Caco-2 (cell line): ENCODE data around the gene PIM3. TPM values are rescaled to one million over a fixed set of nuclear protein-coding genes. Genes with fewer than 3 reads are reported as not detected.

Experiments used
- Bru-seq: library from RNA; stranded (reverse); fragments of 400-500 nt; gene quantifications from one replicate; lab custom pipeline; 2021; lab: Mats Ljungman, UMichigan
- BruChase-seq, 2 experiments: library from RNA; stranded (reverse); fragments of 400-500 nt; gene quantifications; one replicate each; lab custom pipeline; 2021; lab: Mats Ljungman, UMichigan
- BruUV-seq: library from RNA; stranded (reverse); fragments of 400-500 nt; replicated peaks from 2 replicates; lab custom pipeline; 2021; lab: Mats Ljungman, UMichigan
- CTCF ChIA-PET: fragments of 300-600 bp; sonication (Branson Sonifier 250); formaldehyde crosslinking; loops from one replicate; lab custom pipeline; 2022; ENCODE audit warnings: antibody characterized with exemption; lab: Charles Lee
- POLR2A ChIA-PET: fragments of 300-600 bp; sonication (Branson Sonifier 250); formaldehyde crosslinking; loops from one replicate; lab custom pipeline; 2022; ENCODE audit warnings: antibody characterized with exemption; lab: Charles Lee
- DNase-seq, 2 experiments: peaks; one replicate each; pipeline versions ENCODE4 v3.0.0 to v3.0.0-alpha.2; 2020 to 2022
- H3K27me3 ChIP-seq: replicated peaks from 2 replicates; pipeline ENCODE4 v1.6.0; 2011; ENCODE audit warnings: low read length; ENCODE audit not compliant: control insufficient read depth, insufficient read depth
- H3K36me3 ChIP-seq: 2 replicates; pipeline ENCODE4 v1.5.1; 2011; ENCODE audit warnings: low read length; ENCODE audit not compliant: control insufficient read depth, insufficient read depth
- H3K4me1 ChIP-seq: fragments of 250-450 bp; sonication (Bioruptor Pico); 2 replicates; pipeline ENCODE4 v1.5.1; 2020; ENCODE audit warnings: mild to moderate bottlenecking
- H3K4me3 ChIP-seq: 2 replicates; pipeline ENCODE4 v1.5.1; 2011; ENCODE audit warnings: low read depth, mild to moderate bottlenecking, control low read depth, low read length
- H3K9me3 ChIP-seq: fragments of 250-450 bp; sonication (Bioruptor Pico); 2 replicates; pipeline ENCODE4 v1.5.1; 2020; ENCODE audit warnings: mild to moderate bottlenecking, moderate library complexity
- H3K27ac Mint-ChIP-seq: one replicate; pipeline ENCODE4 v1.8.0; 2022; ENCODE audit warnings: mixed read lengths; ENCODE audit not compliant: unreplicated experiment
- H3K27me3 Mint-ChIP-seq: one replicate; pipeline ENCODE4 v1.8.0; 2022; ENCODE audit warnings: mixed read lengths; ENCODE audit not compliant: insufficient read depth, unreplicated experiment
- H3K36me3 Mint-ChIP-seq: one replicate; pipeline ENCODE4 v1.8.0; 2022; ENCODE audit warnings: mild to moderate bottlenecking, mixed read lengths; ENCODE audit not compliant: insufficient read depth, unreplicated experiment
- H3K4me1 Mint-ChIP-seq: one replicate; pipeline ENCODE4 v1.8.0; 2022; ENCODE audit warnings: low read depth, mixed read lengths; ENCODE audit not compliant: unreplicated experiment
- H3K4me3 Mint-ChIP-seq: one replicate; pipeline ENCODE4 v1.8.0; 2022; ENCODE audit warnings: mild to moderate bottlenecking, moderate library complexity, mixed read lengths; ENCODE audit not compliant: unreplicated experiment
- H3K9me3 Mint-ChIP-seq: one replicate; pipeline ENCODE4 v1.8.0; 2022; ENCODE audit warnings: mixed read lengths; ENCODE audit not compliant: unreplicated experiment
- CTCF ChIP-seq, 2 experiments: fragments of 200-600 bp in 1 of 2; IDR thresholded peaks; 1 replicate in 1 of 2; 2 replicates in 1 of 2; pipeline versions ENCODE4 v1.5.1 to v1.8.0; 2011 to 2022; ENCODE audit warnings: antibody characterized with exemption in 1 of 2, control low read depth in 1 of 2, inconsistent platforms in 1 of 2, low read depth in 1 of 2, low read length in 1 of 2, mild to moderate bottlenecking in 1 of 2, moderate library complexity in 1 of 2; ENCODE audit not compliant: insufficient read depth in 1 of 2, severe bottlenecking in 1 of 2, unreplicated experiment in 1 of 2
- intact Hi-C: fragments of 100-400 bp; cut with micrococcal nuclease; formaldehyde crosslinking; loops from one replicate; pipeline ENCODE4 v1.10.0; 2022; ENCODE audit not compliant: unreplicated experiment
- long read RNA-seq: library from polyadenylated mRNA; stranded (forward); transcript quantifications from one replicate; pipeline ENCODE4 v2.0.0, GENCODE V29; 2022
- total RNA-seq: library from RNA; stranded (reverse); gene quantifications from 2 replicates; pipeline ENCODE4 v1.2.3, GENCODE V29; 2022

PIM3 gene
- total RNA-seq (39.6 and 41.1 TPM in 2 replicates), Bru-seq, nascent RNA (percentile 70 among the genes with signal in this experiment), BruChase-seq, experiment 1, labeled RNA remaining after a 2-hour chase (percentile 89 among the genes with signal in this experiment), BruChase-seq, experiment 2, labeled RNA remaining after a 6-hour chase (percentile 75 among the genes with signal in this experiment)
- long read RNA-seq, transcript PIM3-201 (6 exons, 2,369 nt): major isoform, 109 of 150 reads
- long read RNA-seq, partial matches to known transcripts: 31 of 150 reads
- long read RNA-seq, other reads (novel, unspliced or antisense): 10 of 150 reads

GRCh38 chr22:49960159-49961004, at the start of gene PIM3:
PIM3 (plus strand) TSS chr22:49960772; CDS start chr22:49960948, 176 bp downstream.
- peaks cover 52% of the 10 kb centered on the region for H3K36me3 Mint-ChIP-seq
- Histone ChIP-seq H3K4me1 (peaks cover 46% of the 10 kb centered on the region), H3K9me3 (no peaks in the 10 kb centered on the region), H3K27me3 (no peaks in the 10 kb centered on the region), H3K4me3 (peak within 1 kb of the TSS; percentile 80), H3K36me3 (peaks cover 4% of the 10 kb centered on the region)
- H3K4me3 Mint-ChIP-seq: peak within 1 kb of the TSS; percentile 82
- peaks cover 7% of the 10 kb centered on the region for H3K4me1 Mint-ChIP-seq
- POLR2A ChIA-PET: interaction anchor here (1.0 to 3.3 kb wide), 2 partner anchors 9 to 30 kb away, joined by 3 to 25 read pairs; no protein-coding TSS in a partner anchor
- peak within 1 kb of the TSS; percentile 92 for H3K27ac Mint-ChIP-seq
- CTCF ChIA-PET: interaction anchor here (0.6 to 1.5 kb wide), 2 partner anchors 8 to 29 kb away, joined by 3 to 4 read pairs; no protein-coding TSS in a partner anchor
- no peak for TF ChIP-seq CTCF (IDR thresholded peaks at IDR 0.05; ENCODE audit: insufficient read depth in 1 of 2, low read depth in 1 of 2, low read length in 1 of 2, severe bottlenecking in 1 of 2, unreplicated experiment in 1 of 2)
- DNase-seq: peak; percentile 95 to 96
- no TSS peak for BruUV-seq
- intact Hi-C loops: no loop called here
- H3K27me3 Mint-ChIP-seq: no peaks in the 10 kb centered on the region
- no peaks in the 10 kb centered on the region for H3K9me3 Mint-ChIP-seq

- Histone ChIP-seq H3K4me1 (peaks cover 2% of the 10 kb centered on the region; the same call in 1 of the 2 replicates), H3K36me3 (peaks cover 1% of the 10 kb centered on the region; the same call in 1 of the 2 replicates), H3K27me3 (no peaks in the 10 kb centered on the region), H3K9me3 (no peaks in the 10 kb centered on the region), H3K4me3 (no peak overlapping the region)
- no peaks in the 10 kb centered on the region for H3K4me1 Mint-ChIP-seq
- H3K27ac Mint-ChIP-seq: no peak overlapping the region
- peaks cover 27% of the 10 kb centered on the region for H3K36me3 Mint-ChIP-seq
- H3K9me3 Mint-ChIP-seq: no peaks in the 10 kb centered on the region
- DNase-seq: no peak
- no peaks in the 10 kb centered on the region for H3K27me3 Mint-ChIP-seq
- no peak for TF ChIP-seq CTCF (IDR thresholded peaks at IDR 0.05; ENCODE audit: insufficient read depth in 1 of 2, low read depth in 1 of 2, low read length in 1 of 2, severe bottlenecking in 1 of 2, unreplicated experiment in 1 of 2)
- intact Hi-C loops: no loop called here
- ChIA-PET CTCF (no interaction called here), POLR2A (no interaction called here)
- H3K4me3 Mint-ChIP-seq: no peak overlapping the region
- BruUV-seq: no TSS peak
Measured at GRCh38 chr22:49911881-49912625, 48.5 kb upstream of the PIM3 start.
